Psoas muscle (tissue), 8 donors: ENCODE data around the gene LHX8. TPM values are rescaled to one million over a fixed set of nuclear protein-coding genes. Genes with fewer than 3 reads are reported as not detected.
A peak's percentile ranks its signal among the peaks of the same experiment; 100 is the strongest.

ENCODE experiments used
- ATAC-seq, 4 donors: fragments of 200-7000 bp; cut with Tn5 transposase; one replicate each; pipeline ENCODE4 v1.9.1; 2020; ENCODE audit warnings: moderate library complexity in 3 of 4, mild to moderate bottlenecking in 2 of 4
- DNase-seq, 2 donors: peaks; one replicate each; pipeline ENCODE4 v3.0.0-alpha.2; 2020
- H3K27ac ChIP-seq: fragments of 200-600 bp; one replicate; pipeline ENCODE4 v1.8.0; 2022
- H3K27me3 ChIP-seq, 3 donors: fragments of 200-600 bp in 1 of 3; one replicate each; pipeline versions ENCODE4 v1.6.1 to v1.8.0; 2013 to 2022; ENCODE audit warnings: low read length in 2 of 3, mild to moderate bottlenecking in 2 of 3, moderate library complexity in 1 of 3; ENCODE audit not compliant: insufficient read depth in 3 of 3
- H3K36me3 ChIP-seq, 2 donors: fragments of 200-600 bp in 1 of 2; one replicate each; pipeline versions ENCODE4 v1.6.1 to v1.8.0; 2013 to 2022; ENCODE audit warnings: low read depth in 1 of 2, mild to moderate bottlenecking in 1 of 2, moderate library complexity in 1 of 2; ENCODE audit not compliant: insufficient read depth in 1 of 2
- H3K4me1 ChIP-seq: fragments of 200-600 bp; one replicate; pipeline ENCODE4 v1.8.0; 2022
- H3K4me3 ChIP-seq: fragments of 200-600 bp; one replicate; pipeline ENCODE4 v1.8.0; 2022; ENCODE audit warnings: mild to moderate bottlenecking
- H3K9me3 ChIP-seq: fragments of 200-600 bp; one replicate; pipeline ENCODE4 v1.8.0; 2022
- CTCF ChIP-seq: fragments of 200-600 bp; IDR thresholded peaks from one replicate; pipeline ENCODE4 v1.8.0; 2022; ENCODE audit warnings: antibody characterized with exemption
- WGBS, 3 donors: extraction: QIAGEN DNeasy Blood & Tissue Kit; methylation state at CpG; one replicate each; pipeline versions ENCODE4 v1.1.6 to v1.1.7; 2013; 5-methylcytosine and 5-hydroxymethylcytosine counted together
- intact Hi-C, 2 donors: fragments of 100-400 bp; cut with DNase I; formaldehyde crosslinking; loops; one replicate each; pipeline versions ENCODE4 v1.11.0 to v1.14.2; 2022
- long read RNA-seq, 2 donors: library from polyadenylated mRNA; unstranded; transcript quantifications; one replicate each; pipeline ENCODE4 v2.0.0, GENCODE V29; 2021
- polyA plus RNA-seq, 3 donors: library from polyadenylated mRNA; stranded (reverse); fragments of 200-250 nt; gene quantifications; one replicate each; pipeline ENCODE4 v1.2.3, GENCODE V29; 2013
- total RNA-seq, 4 donors: library from RNA; stranded (reverse); fragmentation: NEBNext Ultra II Directional in 2 of 4; extraction: Animal tissue kit (Norgen Biotek cat#: 25700) in 2 of 4; gene quantifications; one replicate each; pipeline versions ENCODE4 v1.2.1 to v1.2.4, GENCODE V29; 2021 to 2023
- donor health status: healthy with polysubstance abuse.
- donor health status: DM: no; HTN: no; CAD: no; lungs with moderate emphysema.
- donor health status: Bipolar disorder and iron deficiency.
- donor health status: healthy.
- donor health status: DM: yes; HTN: yes; CAD: no.
- donor health status: DM: no; HTN: no; CAD: no.
- donor health status: DM: no; HTN: no; CAD: no.
- donor health status: DM: yes; HTN: yes; CAD: no.

Gene LHX8
- total RNA-seq (not detected), polyA plus RNA-seq (not detected)
- long read RNA-seq, donor 1: 0 reads
- long read RNA-seq, donor 2: 0 reads

GRCh38 chr1:75133750-75134646 is at the start of gene LHX8:
LHX8 (plus strand) TSS chr1:75134388; CDS start chr1:75136615, 2,227 bp downstream.
- Histone ChIP-seq H3K9me3 (no peaks in the 10 kb centered on the region), H3K36me3 (no peaks in the 10 kb centered on the region), H3K4me1 (no peaks in the 10 kb centered on the region), H3K27ac (no peak within 1 kb of the TSS), H3K27me3 (peaks cover 8 to 98% (median 56%) of the 10 kb centered on the region in 3 donors), H3K4me3 (peak within 1 kb of the TSS; percentile 50)
- ATAC-seq (no peak), DNase-seq (no peak)
- no peak for TF ChIP-seq CTCF
- intact Hi-C loops: no loop called here
- whole genome bisulfite sequencing, 3 donors: 10 to 13% (median 12%) methylated on average over 23 of the region's 23 CpGs

- intact Hi-C loops: no loop called here
- Histone ChIP-seq H3K4me3 (no peak overlapping the region), H3K27ac (no peak overlapping the region), H3K4me1 (no peaks in the 10 kb centered on the region), H3K36me3 (no peaks in the 10 kb centered on the region), H3K9me3 (no peaks in the 10 kb centered on the region), H3K27me3 (no peaks in the 10 kb centered on the region)
- ATAC-seq: no peak
- TF ChIP-seq CTCF: no peak
- WGBS, 3 donors: 38 to 42% (median 42%) methylated on average over 1 of the region's 1 CpG
- no peak for DNase-seq
These were observed 48.3 kb upstream of the LHX8 start for GRCh38 chr1:75085931-75086330.

- no peak overlapping the region for H3K27ac ChIP-seq
- WGBS, 3 donors: 82 to 90% (median 86%) methylated on average over 2 of the region's 2 CpGs
- ATAC-seq (no peak), DNase-seq (no peak)
- no peaks in the 10 kb centered on the region for H3K4me1 ChIP-seq
- intact Hi-C loops: no loop called here
- H3K4me3 ChIP-seq: no peak overlapping the region
- TF ChIP-seq CTCF: no peak
- H3K36me3 ChIP-seq: no peaks in the 10 kb centered on the region
- no peaks in the 10 kb centered on the region for H3K27me3 ChIP-seq
- H3K9me3 ChIP-seq: no peaks in the 10 kb centered on the region
These were observed 46.9 kb upstream of the LHX8 start for GRCh38 chr1:75087278-75087677.

GRCh38 chr1:75092141-75092540 is 42.0 kb upstream of the LHX8 start:
- no peak for ATAC-seq
- 47 to 63% (median 50%) methylated on average over 3 of the region's 3 CpGs for WGBS, 3 donors
- intact Hi-C loops: no loop called here

More at GRCh38 chr1:75092141-75092540, 42.0 kb upstream of the LHX8 start:
- H3K27me3 ChIP-seq: no peaks in the 10 kb centered on the region
- no peaks in the 10 kb centered on the region for H3K4me1 ChIP-seq
- DNase-seq: no peak
- no peak overlapping the region for H3K4me3 ChIP-seq
- no peak overlapping the region for H3K27ac ChIP-seq
- H3K36me3 ChIP-seq: no peaks in the 10 kb centered on the region
- peaks cover 6% of the 10 kb centered on the region for H3K9me3 ChIP-seq
- TF ChIP-seq CTCF: no peak
